HepG2 (cell line): ENCODE results near the gene CBFA2T2. TPM values are rescaled to one million over a fixed set of nuclear protein-coding genes. Genes with fewer than 3 reads are reported as not detected.

Experiments
- HOXA5 ChIP-seq: sonication (generic); formaldehyde crosslinking; IDR thresholded peaks from 2 replicates; pipeline ENCODE4 v1.4.0; 2020; ENCODE audit warnings: missing genetic modification reagents
- JUNB ChIP-seq: sonication (generic); formaldehyde crosslinking; IDR thresholded peaks from 2 replicates; pipeline ENCODE4 v1.8.0; 2022; ENCODE audit warnings: missing genetic modification reagents, mild to moderate bottlenecking, borderline replicate concordance
- LCORL ChIP-seq, 2 experiments: fragments of 450-650 bp in 1 of 2; sonication (generic) in 1 of 2; formaldehyde crosslinking in 1 of 2; IDR thresholded peaks; 2 replicates each; pipeline versions ENCODE4 v1.5.0 to v1.6.1; 2017 to 2020; ENCODE audit warnings: antibody characterized with exemption in 1 of 2, missing genetic modification reagents in 1 of 2
- MXD4 ChIP-seq: IDR thresholded peaks from 2 replicates; pipeline ENCODE4 v1.6.1; 2016; ENCODE audit warnings: mild to moderate bottlenecking, missing biosample characterization, missing genetic modification reagents
- NCOA2 ChIP-seq: sonication (generic); formaldehyde crosslinking; IDR thresholded peaks from 2 replicates; pipeline ENCODE4 v1.8.0; 2022; ENCODE audit warnings: inconsistent platforms
- NFIB ChIP-seq: sonication (generic); formaldehyde crosslinking; IDR thresholded peaks from 2 replicates; pipeline ENCODE4 v1.9.0; 2021; ENCODE audit warnings: missing genetic modification reagents, mild to moderate bottlenecking, borderline replicate concordance
- RARG ChIP-seq: sonication (generic); formaldehyde crosslinking; IDR thresholded peaks from 2 replicates; pipeline ENCODE4 v1.4.0; 2020; ENCODE audit warnings: low read depth, mild to moderate bottlenecking, missing genetic modification reagents
- RFX1 ChIP-seq: fragments of 450-650 bp; IDR thresholded peaks from 2 replicates; pipeline ENCODE4 v1.6.1; 2017
- ZBTB1 ChIP-seq: sonication (generic); formaldehyde crosslinking; IDR thresholded peaks from 2 replicates; pipeline ENCODE4 v1.4.0; 2020; ENCODE audit warnings: missing genetic modification reagents, borderline replicate concordance
- ZIK1 ChIP-seq: sonication (generic); formaldehyde crosslinking; IDR thresholded peaks from 2 replicates; pipeline ENCODE4 v1.5.0; 2020; ENCODE audit warnings: mild to moderate bottlenecking, low read depth, missing genetic modification reagents, borderline replicate concordance
- ZNF484 ChIP-seq: sonication (generic); formaldehyde crosslinking; IDR thresholded peaks from 2 replicates; pipeline ENCODE4 v1.5.1; 2020; ENCODE audit warnings: mild to moderate bottlenecking, low read depth, missing genetic modification reagents, borderline replicate concordance
- ZNF777 ChIP-seq: sonication (generic); formaldehyde crosslinking; IDR thresholded peaks from 2 replicates; pipeline ENCODE4 v1.4.0; 2020; ENCODE audit warnings: missing genetic modification reagents
- ZNF792 ChIP-seq: IDR thresholded peaks from 2 replicates; pipeline ENCODE4 v1.6.1; 2016
- ZSCAN29 ChIP-seq: sonication (generic); formaldehyde crosslinking; conservative IDR thresholded peaks from 2 replicates; pipeline ENCODE4 v1.4.0; 2020; ENCODE audit warnings: mild to moderate bottlenecking, missing genetic modification reagents
- polyA plus RNA-seq, 8 experiments: library from polyadenylated mRNA; depleted of rRNA in 3 of 8; stranded (reverse) in 7 of 8; unstranded in 1 of 8; fragments of >200 nt; fragmentation: Illumina TruSeq in 4 of 8; extraction: Trizol in 4 of 8; gene quantifications; 2 replicates each; pipeline versions ENCODE4 v1.2.1 to v1.2.3, GENCODE V29; 2011 to 2016; ENCODE audit warnings: low read depth in 4 of 8, missing spikeins in 1 of 8, mixed read lengths in 1 of 8; ENCODE audit not compliant: insufficient read depth in 1 of 8
- total RNA-seq, 5 experiments: library from RNA; depleted of rRNA; stranded (reverse); fragments of >200 nt; fragmentation: Illumina TruSeq; extraction: Trizol; gene quantifications; 2 replicates each; pipeline ENCODE4 v1.2.3, GENCODE V29; 2016; ENCODE audit warnings: low read depth in 1 of 5
- TF ChIP-seq, protein P1 (sequence below): sonication (generic); formaldehyde crosslinking; IDR thresholded peaks from 2 replicates; pipeline ENCODE4 v1.9.0; 2022; ENCODE audit warnings: low read depth, missing genetic modification reagents
- TF ChIP-seq, protein P2 (sequence below): sonication (generic); formaldehyde crosslinking; IDR thresholded peaks from 2 replicates; pipeline ENCODE4 v1.5.1; 2020; ENCODE audit warnings: mild to moderate bottlenecking, missing genetic modification reagents, borderline replicate concordance
- TF ChIP-seq, protein P3 (sequence below): IDR thresholded peaks from 2 replicates; pipeline ENCODE4 v1.6.1; 2016; ENCODE audit warnings: missing compliant biosample characterization, missing genetic modification reagents, borderline replicate concordance
- TF ChIP-seq, protein P4 (sequence below): sonication (generic); formaldehyde crosslinking; conservative IDR thresholded peaks from 2 replicates; pipeline ENCODE4 v1.8.0; 2022; ENCODE audit warnings: missing genetic modification reagents

CBFA2T2 gene
- total and polyA plus RNA-seq, 2 of the 13 experiments (the other 11 are each of a cell fraction or from before 2014, with no cell fraction given), result 6.3 to 21.2 TPM

DNA sequence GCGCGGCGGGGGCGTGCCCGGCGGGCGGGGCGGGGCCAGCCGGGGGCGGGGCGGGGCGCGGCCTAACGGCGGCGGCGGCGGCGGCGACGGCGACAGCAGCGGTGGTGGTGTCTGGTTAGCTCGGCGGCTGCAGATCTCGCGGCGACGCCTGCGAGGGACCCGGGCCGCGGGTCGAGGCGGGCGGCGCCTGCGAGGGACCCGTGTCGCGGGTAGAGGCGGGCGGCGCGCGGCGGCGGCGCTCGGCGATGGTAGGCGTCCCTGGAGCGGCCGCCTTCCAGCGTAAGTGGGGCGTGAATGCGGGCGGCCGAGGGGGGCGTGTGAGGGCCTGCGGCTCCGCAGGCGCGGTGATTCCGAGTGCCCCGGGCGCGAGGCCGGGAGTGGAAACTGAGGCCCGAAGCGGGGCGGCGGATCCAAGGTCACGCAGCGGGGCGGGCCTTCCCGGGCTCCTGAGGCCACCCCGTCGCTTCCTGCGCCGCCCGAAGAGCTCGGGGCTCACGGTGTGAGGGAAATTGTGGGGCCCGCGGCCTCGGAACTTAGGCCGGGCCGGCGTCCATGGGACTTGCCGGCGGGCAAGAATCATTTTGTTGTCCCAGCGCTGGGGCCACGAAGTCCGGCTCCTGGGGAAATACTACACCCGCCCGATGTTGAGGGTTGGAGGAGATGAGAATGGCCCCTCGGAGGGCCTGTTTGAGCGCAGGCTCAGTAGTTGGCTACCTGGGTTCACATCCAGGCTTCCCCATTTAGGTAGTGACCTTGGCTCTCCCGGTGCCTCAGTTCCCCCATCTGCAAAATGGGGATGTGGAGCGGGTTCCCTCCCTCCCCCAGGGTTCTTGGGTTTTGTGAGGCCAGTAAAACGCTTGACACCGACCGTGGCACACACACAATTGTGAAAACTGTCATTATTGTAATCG, at the start of gene CBFA2T2 (continued):
- TF ChIP-seq JUNB (CRISPR knock-in tag) (no peak), ZNF484 (CRISPR knock-in tag) (0 out of 2 replicates have a peak, but pooled peaks have one; percentile 60), ZIK1 (CRISPR knock-in tag) (peak; percentile 71; the same call in 1 of the 2 replicates), ZNF792 (CRISPR knock-in tag) (no peak), MXD4 (CRISPR knock-in tag) (peak; percentile 66; the same call in 1 of the 2 replicates), ZBTB1 (CRISPR knock-in tag) (no peak), ZNF777 (CRISPR knock-in tag) (peak; percentile 67), NCOA2 (peak; percentile 50), HOXA5 (CRISPR knock-in tag) (no peak), NFIB (CRISPR knock-in tag) (no peak), RARG (CRISPR knock-in tag) (no peak), RFX1 (no peak), ZSCAN29 (CRISPR knock-in tag) (no peak), LCORL (IDR thresholded peaks at IDR 0.05) (no peak), LCORL (CRISPR knock-in tag; IDR thresholded peaks at IDR 0.05) (0 out of 2 replicates have a peak, but pooled peaks have one; percentile 18)
- TF ChIP-seq, protein P1, sequence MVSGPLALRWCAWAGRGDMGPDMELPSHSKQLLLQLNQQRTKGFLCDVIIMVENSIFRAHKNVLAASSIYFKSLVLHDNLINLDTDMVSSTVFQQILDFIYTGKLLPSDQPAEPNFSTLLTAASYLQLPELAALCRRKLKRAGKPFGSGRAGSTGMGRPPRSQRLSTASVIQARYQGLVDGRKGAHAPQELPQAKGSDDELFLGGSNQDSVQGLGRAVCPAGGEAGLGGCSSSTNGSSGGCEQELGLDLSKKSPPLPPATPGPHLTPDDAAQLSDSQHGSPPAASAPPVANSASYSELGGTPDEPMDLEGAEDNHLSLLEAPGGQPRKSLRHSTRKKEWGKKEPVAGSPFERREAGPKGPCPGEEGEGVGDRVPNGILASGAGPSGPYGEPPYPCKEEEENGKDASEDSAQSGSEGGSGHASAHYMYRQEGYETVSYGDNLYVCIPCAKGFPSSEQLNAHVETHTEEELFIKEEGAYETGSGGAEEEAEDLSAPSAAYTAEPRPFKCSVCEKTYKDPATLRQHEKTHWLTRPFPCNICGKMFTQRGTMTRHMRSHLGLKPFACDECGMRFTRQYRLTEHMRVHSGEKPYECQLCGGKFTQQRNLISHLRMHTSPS (CRISPR knock-in tag), result peak; percentile 4; the same call in 1 of the 2 replicates
- TF ChIP-seq, protein P2, sequence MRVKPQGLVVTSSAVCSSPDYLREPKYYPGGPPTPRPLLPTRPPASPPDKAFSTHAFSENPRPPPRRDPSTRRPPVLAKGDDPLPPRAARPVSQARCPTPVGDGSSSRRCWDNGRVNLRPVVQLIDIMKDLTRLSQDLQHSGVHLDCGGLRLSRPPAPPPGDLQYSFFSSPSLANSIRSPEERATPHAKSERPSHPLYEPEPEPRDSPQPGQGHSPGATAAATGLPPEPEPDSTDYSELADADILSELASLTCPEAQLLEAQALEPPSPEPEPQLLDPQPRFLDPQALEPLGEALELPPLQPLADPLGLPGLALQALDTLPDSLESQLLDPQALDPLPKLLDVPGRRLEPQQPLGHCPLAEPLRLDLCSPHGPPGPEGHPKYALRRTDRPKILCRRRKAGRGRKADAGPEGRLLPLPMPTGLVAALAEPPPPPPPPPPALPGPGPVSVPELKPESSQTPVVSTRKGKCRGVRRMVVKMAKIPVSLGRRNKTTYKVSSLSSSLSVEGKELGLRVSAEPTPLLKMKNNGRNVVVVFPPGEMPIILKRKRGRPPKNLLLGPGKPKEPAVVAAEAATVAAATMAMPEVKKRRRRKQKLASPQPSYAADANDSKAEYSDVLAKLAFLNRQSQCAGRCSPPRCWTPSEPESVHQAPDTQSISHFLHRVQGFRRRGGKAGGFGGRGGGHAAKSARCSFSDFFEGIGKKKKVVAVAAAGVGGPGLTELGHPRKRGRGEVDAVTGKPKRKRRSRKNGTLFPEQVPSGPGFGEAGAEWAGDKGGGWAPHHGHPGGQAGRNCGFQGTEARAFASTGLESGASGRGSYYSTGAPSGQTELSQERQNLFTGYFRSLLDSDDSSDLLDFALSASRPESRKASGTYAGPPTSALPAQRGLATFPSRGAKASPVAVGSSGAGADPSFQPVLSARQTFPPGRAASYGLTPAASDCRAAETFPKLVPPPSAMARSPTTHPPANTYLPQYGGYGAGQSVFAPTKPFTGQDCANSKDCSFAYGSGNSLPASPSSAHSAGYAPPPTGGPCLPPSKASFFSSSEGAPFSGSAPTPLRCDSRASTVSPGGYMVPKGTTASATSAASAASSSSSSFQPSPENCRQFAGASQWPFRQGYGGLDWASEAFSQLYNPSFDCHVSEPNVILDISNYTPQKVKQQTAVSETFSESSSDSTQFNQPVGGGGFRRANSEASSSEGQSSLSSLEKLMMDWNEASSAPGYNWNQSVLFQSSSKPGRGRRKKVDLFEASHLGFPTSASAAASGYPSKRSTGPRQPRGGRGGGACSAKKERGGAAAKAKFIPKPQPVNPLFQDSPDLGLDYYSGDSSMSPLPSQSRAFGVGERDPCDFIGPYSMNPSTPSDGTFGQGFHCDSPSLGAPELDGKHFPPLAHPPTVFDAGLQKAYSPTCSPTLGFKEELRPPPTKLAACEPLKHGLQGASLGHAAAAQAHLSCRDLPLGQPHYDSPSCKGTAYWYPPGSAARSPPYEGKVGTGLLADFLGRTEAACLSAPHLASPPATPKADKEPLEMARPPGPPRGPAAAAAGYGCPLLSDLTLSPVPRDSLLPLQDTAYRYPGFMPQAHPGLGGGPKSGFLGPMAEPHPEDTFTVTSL (CRISPR knock-in tag), result no peak; the same call in none of the 2 replicates
- TF ChIP-seq, protein P3, sequence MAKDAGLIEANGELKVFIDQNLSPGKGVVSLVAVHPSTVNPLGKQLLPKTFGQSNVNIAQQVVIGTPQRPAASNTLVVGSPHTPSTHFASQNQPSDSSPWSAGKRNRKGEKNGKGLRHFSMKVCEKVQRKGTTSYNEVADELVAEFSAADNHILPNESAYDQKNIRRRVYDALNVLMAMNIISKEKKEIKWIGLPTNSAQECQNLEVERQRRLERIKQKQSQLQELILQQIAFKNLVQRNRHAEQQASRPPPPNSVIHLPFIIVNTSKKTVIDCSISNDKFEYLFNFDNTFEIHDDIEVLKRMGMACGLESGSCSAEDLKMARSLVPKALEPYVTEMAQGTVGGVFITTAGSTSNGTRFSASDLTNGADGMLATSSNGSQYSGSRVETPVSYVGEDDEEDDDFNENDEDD (CRISPR knock-in tag), result no peak; the same call in 1 of the 2 replicates
- TF ChIP-seq, protein P4, sequence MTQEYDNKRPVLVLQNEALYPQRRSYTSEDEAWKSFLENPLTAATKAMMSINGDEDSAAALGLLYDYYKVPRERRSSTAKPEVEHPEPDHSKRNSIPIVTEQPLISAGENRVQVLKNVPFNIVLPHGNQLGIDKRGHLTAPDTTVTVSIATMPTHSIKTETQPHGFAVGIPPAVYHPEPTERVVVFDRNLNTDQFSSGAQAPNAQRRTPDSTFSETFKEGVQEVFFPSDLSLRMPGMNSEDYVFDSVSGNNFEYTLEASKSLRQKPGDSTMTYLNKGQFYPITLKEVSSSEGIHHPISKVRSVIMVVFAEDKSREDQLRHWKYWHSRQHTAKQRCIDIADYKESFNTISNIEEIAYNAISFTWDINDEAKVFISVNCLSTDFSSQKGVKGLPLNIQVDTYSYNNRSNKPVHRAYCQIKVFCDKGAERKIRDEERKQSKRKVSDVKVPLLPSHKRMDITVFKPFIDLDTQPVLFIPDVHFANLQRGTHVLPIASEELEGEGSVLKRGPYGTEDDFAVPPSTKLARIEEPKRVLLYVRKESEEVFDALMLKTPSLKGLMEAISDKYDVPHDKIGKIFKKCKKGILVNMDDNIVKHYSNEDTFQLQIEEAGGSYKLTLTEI (CRISPR knock-in tag), result no peak
